22Rv1 (cell line): ENCODE results near the gene SCN5A.

ENCODE experiments used
- H3K27ac ChIP-seq: fragments of 450-650 bp; 2 replicates; pipeline ENCODE4 v1.5.1; 2017
- ZFX ChIP-seq: fragments of 450-650 bp; IDR thresholded peaks from 2 replicates; pipeline ENCODE4 v1.6.1; 2017; ENCODE audit warnings: antibody characterized with exemption, borderline replicate concordance
- TF ChIP-seq, protein P1 (sequence below): fragments of 450-650 bp; IDR thresholded peaks from 2 replicates; pipeline ENCODE4 v1.5.1; 2017; ENCODE audit warnings: mild to moderate bottlenecking

Gene SCN5A

GRCh38 chr3:38545550-38545949, 103.9 kb downstream of the SCN5A start:
- TF ChIP-seq, protein P1, sequence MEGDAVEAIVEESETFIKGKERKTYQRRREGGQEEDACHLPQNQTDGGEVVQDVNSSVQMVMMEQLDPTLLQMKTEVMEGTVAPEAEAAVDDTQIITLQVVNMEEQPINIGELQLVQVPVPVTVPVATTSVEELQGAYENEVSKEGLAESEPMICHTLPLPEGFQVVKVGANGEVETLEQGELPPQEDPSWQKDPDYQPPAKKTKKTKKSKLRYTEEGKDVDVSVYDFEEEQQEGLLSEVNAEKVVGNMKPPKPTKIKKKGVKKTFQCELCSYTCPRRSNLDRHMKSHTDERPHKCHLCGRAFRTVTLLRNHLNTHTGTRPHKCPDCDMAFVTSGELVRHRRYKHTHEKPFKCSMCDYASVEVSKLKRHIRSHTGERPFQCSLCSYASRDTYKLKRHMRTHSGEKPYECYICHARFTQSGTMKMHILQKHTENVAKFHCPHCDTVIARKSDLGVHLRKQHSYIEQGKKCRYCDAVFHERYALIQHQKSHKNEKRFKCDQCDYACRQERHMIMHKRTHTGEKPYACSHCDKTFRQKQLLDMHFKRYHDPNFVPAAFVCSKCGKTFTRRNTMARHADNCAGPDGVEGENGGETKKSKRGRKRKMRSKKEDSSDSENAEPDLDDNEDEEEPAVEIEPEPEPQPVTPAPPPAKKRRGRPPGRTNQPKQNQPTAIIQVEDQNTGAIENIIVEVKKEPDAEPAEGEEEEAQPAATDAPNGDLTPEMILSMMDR, result no peak
- no peak for TF ChIP-seq ZFX
- H3K27ac ChIP-seq, result no peak overlapping the region

DNA sequence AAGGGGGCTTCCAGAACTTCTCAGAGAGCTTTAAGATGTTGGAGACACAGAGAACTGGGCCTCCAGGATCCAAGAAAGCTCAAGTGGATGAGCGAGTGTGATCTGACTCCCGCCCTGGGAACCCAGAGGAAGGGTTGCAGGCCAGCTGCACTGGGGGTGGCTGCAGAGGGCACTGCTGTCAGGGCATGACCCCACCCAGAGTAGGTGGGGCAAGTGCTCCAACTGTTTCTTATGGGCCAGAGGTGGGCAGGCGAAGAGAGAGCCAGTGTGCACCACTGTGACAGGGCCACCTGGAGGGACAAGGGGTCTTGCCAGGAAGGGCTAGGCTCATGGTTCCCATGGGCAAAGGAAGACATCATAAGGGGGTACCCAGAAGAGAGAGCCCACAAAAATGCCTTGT, 104.6 kb downstream of the SCN5A start:
- TF ChIP-seq ZFX, result no peak
- TF ChIP-seq, protein P1, result no peak
- no peak overlapping the region for H3K27ac ChIP-seq

GRCh38 chr3:38543586-38543985, 105.9 kb downstream of the SCN5A start:
- no peak overlapping the region for H3K27ac ChIP-seq
- TF ChIP-seq, protein P1, result no peak
- no peak for TF ChIP-seq ZFX

- no peak overlapping the region for H3K27ac ChIP-seq
- no peak for TF ChIP-seq ZFX
- TF ChIP-seq, protein P1, result no peak
Observed at GRCh38 chr3:38542401-38543298, 106.8 kb downstream of the SCN5A start.

DNA sequence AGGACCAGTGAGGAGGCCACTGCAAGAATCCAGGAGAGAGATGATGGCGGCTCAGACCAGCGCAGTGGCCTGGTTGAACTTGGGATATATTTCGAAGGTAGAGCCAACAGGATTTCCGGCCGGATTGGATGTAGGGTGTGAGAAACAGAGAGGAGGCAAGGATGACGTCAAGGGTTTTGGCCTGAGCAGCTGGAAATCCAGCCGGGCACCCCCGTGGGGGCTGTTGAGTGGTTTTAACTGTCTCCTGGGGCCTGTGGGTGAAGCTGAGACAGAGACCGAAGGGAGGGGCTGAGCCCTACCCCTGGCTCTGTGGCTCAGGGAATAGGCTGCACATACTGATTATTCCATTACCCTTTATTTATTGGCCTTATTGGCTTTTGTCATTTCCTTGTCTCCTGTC, 107.7 kb downstream of the SCN5A start:
- TF ChIP-seq ZFX, result no peak
- TF ChIP-seq, protein P1, result no peak
- H3K27ac ChIP-seq, result no peak overlapping the region

- no peak for TF ChIP-seq ZFX
- TF ChIP-seq, protein P1, result no peak
- H3K27ac ChIP-seq, result no peak overlapping the region
Observed at GRCh38 chr3:38538773-38539353, 110.6 kb downstream of the SCN5A start.

DNA sequence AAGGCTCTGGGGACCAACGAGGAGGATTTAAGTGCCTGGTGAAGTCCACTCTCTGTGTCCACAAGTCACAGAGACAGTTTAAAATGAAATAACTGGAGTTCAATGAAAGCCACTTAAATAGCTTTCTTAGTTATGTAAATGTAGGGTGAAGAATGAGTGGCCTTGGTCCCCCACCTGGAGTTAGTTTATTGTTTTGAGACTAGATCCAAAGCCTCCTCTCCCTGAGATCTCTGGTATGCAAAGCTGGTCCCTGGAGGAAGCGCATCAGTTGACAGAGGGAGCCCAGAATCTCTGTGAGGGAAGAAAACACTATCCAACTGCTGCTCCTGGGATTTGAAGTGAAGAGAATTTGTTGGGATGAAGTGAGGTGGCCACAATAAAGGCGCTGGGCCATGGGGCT, 112.8 kb downstream of the SCN5A start:
- TF ChIP-seq ZFX, result no peak
- TF ChIP-seq, protein P1, result no peak
- H3K27ac ChIP-seq, result no peak overlapping the region
